ENCODE results near the gene SNRNP27.

DNA sequence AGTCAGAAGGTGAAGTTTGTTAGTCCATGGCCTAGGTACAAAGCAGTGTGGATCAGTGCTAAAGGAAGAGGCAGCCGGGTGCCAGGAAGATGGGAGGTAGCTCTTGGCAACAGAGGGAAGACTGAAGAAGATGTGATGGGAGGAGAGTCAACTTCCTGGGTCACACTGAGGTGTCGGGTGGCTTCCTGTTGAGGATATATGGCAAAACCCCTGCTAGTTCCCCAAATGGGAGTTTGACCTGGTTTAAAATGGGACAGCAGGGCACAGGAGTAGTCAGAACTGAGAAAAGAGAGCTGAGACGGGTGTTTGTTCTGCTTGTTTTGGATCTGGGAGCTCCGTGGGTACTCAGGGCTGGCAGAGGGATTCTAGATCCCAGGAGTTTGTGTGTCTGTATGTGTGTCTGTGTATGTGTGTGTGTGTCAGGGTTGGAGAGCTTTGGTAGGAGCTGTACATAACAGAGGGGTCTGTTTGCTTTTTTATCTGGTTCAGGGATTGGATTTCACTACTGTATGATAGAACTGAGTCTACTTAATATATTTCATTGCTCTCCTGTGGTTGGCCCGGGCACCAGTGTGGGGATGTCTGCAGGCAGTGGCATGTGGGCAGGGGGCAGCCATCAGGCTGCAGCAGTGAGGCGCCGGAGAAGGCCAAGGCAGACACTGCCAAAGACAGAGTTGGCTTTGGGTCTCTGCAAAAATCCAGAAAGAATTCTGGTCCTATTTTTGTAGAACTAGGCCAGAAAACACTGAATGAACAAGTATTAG is 38.3 kb downstream of the SNRNP27 start:
- TF ChIP-seq, protein P1, sequence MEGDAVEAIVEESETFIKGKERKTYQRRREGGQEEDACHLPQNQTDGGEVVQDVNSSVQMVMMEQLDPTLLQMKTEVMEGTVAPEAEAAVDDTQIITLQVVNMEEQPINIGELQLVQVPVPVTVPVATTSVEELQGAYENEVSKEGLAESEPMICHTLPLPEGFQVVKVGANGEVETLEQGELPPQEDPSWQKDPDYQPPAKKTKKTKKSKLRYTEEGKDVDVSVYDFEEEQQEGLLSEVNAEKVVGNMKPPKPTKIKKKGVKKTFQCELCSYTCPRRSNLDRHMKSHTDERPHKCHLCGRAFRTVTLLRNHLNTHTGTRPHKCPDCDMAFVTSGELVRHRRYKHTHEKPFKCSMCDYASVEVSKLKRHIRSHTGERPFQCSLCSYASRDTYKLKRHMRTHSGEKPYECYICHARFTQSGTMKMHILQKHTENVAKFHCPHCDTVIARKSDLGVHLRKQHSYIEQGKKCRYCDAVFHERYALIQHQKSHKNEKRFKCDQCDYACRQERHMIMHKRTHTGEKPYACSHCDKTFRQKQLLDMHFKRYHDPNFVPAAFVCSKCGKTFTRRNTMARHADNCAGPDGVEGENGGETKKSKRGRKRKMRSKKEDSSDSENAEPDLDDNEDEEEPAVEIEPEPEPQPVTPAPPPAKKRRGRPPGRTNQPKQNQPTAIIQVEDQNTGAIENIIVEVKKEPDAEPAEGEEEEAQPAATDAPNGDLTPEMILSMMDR (IDR thresholded peaks at IDR 0.05), result no peak
- no peak for TF ChIP-seq POLR2A (IDR thresholded peaks at IDR 0.05)
